ENCODE results near the gene FAM193B.
"Not testable (repeated sequence)": the region's sequence is repeated elsewhere in the genome, so short reads cannot be mapped to it uniquely, and the experiment has no call there.

The FAM193B gene

GRCh38 chr5:177576169-177576568 is 21.8 kb upstream of the FAM193B start:
- DNase-seq (ENCODE audit: low read depth): no peak

- DNase-seq (ENCODE audit: low read depth): no peak
Observed at GRCh38 chr5:177575488-177575887, 21.1 kb upstream of the FAM193B start.

GRCh38 chr5:177569894-177570293 is 15.5 kb upstream of the FAM193B start:
- DNase-seq (ENCODE audit: low read depth): no peak

GRCh38 chr5:177568326-177568725 is 14.0 kb upstream of the FAM193B start:
- no peak for DNase-seq (ENCODE audit: low read depth)

- no peak for DNase-seq (ENCODE audit: low read depth)
Observed at GRCh38 chr5:177565046-177565445, 10.7 kb upstream of the FAM193B start.

GRCh38 chr5:177559446-177559941 is 5.1 kb upstream of the FAM193B start:
- not testable (repeated sequence) for DNase-seq (ENCODE audit: low read depth)

GRCh38 chr5:177557796-177558195 is 3.4 kb upstream of the FAM193B start:
- DNase-seq (ENCODE audit: low read depth): no peak

- DNase-seq (ENCODE audit: low read depth): peak; percentile 71
Observed at GRCh38 chr5:177557041-177557647, 2.8 kb upstream of the FAM193B start.

GRCh38 chr5:177555665-177556064 is 1.3 kb upstream of the FAM193B start:
- no peak for DNase-seq (ENCODE audit: low read depth)

- no peak for DNase-seq (ENCODE audit: low read depth)
Observed at GRCh38 chr5:177555228-177555627, 865 bp upstream of the FAM193B start.

- DNase-seq (ENCODE audit: low read depth): peak; percentile 26
Observed at GRCh38 chr5:177553671-177554429, 513 bp downstream of the FAM193B start.

GRCh38 chr5:177552839-177553455 is 1.4 kb downstream of the FAM193B start:
- peak; percentile 54 for DNase-seq (ENCODE audit: low read depth)

GRCh38 chr5:177550122-177550521 is 4.2 kb downstream of the FAM193B start:
- DNase-seq (ENCODE audit: low read depth): no peak

- DNase-seq (ENCODE audit: low read depth): no peak
Observed at GRCh38 chr5:177548495-177548894, 5.9 kb downstream of the FAM193B start.

GRCh38 chr5:177547736-177548135 is 6.6 kb downstream of the FAM193B start:
- DNase-seq (ENCODE audit: low read depth): no peak

- DNase-seq (ENCODE audit: low read depth): peak; percentile 99
Observed at GRCh38 chr5:177546258-177546741, 8.1 kb downstream of the FAM193B start.

GRCh38 chr5:177545487-177546257 is 8.7 kb downstream of the FAM193B start:
- peak; percentile 81 for DNase-seq (ENCODE audit: low read depth)

- DNase-seq (ENCODE audit: low read depth): no peak
Observed at GRCh38 chr5:177542816-177543465, 11.4 kb downstream of the FAM193B start.

GRCh38 chr5:177540438-177540837 is 13.9 kb downstream of the FAM193B start:
- DNase-seq (ENCODE audit: low read depth): no peak

- peak; percentile 82 for DNase-seq (ENCODE audit: low read depth)
Observed at GRCh38 chr5:177539411-177539810, 15.0 kb downstream of the FAM193B start.

GRCh38 chr5:177538876-177539275 is 15.5 kb downstream of the FAM193B start:
- DNase-seq (ENCODE audit: low read depth): no peak

Measured in EH (cell line).